Caco-2 (cell line): Measurements from ENCODE around the gene ASB13. TPM values are rescaled to one million over a fixed set of nuclear protein-coding genes. Genes with fewer than 3 reads are reported as not detected.

Experiments
- BruUV-seq: library from RNA; stranded (reverse); fragments of 400-500 nt; replicated peaks from 2 replicates; lab custom pipeline; 2021; lab: Mats Ljungman, UMichigan
- CTCF ChIA-PET: fragments of 300-600 bp; sonication (Branson Sonifier 250); formaldehyde crosslinking; loops from one replicate; lab custom pipeline; 2022; ENCODE audit warnings: antibody characterized with exemption; lab: Charles Lee
- POLR2A ChIA-PET: fragments of 300-600 bp; sonication (Branson Sonifier 250); formaldehyde crosslinking; loops from one replicate; lab custom pipeline; 2022; ENCODE audit warnings: antibody characterized with exemption; lab: Charles Lee
- DNase-seq, 2 experiments: peaks; one replicate each; pipeline versions ENCODE4 v3.0.0 to v3.0.0-alpha.2; 2020 to 2022
- H3K27me3 ChIP-seq: replicated peaks from 2 replicates; pipeline ENCODE4 v1.6.0; 2011; ENCODE audit warnings: low read length; ENCODE audit not compliant: control insufficient read depth, insufficient read depth
- H3K36me3 ChIP-seq: 2 replicates; pipeline ENCODE4 v1.5.1; 2011; ENCODE audit warnings: low read length; ENCODE audit not compliant: control insufficient read depth, insufficient read depth
- H3K4me1 ChIP-seq: fragments of 250-450 bp; sonication (Bioruptor Pico); 2 replicates; pipeline ENCODE4 v1.5.1; 2020; ENCODE audit warnings: mild to moderate bottlenecking
- H3K4me3 ChIP-seq: 2 replicates; pipeline ENCODE4 v1.5.1; 2011; ENCODE audit warnings: low read depth, mild to moderate bottlenecking, control low read depth, low read length
- H3K9me3 ChIP-seq: fragments of 250-450 bp; sonication (Bioruptor Pico); 2 replicates; pipeline ENCODE4 v1.5.1; 2020; ENCODE audit warnings: mild to moderate bottlenecking, moderate library complexity
- H3K27ac Mint-ChIP-seq: one replicate; pipeline ENCODE4 v1.8.0; 2022; ENCODE audit warnings: mixed read lengths; ENCODE audit not compliant: unreplicated experiment
- H3K27me3 Mint-ChIP-seq: one replicate; pipeline ENCODE4 v1.8.0; 2022; ENCODE audit warnings: mixed read lengths; ENCODE audit not compliant: insufficient read depth, unreplicated experiment
- H3K36me3 Mint-ChIP-seq: one replicate; pipeline ENCODE4 v1.8.0; 2022; ENCODE audit warnings: mild to moderate bottlenecking, mixed read lengths; ENCODE audit not compliant: insufficient read depth, unreplicated experiment
- H3K4me1 Mint-ChIP-seq: one replicate; pipeline ENCODE4 v1.8.0; 2022; ENCODE audit warnings: low read depth, mixed read lengths; ENCODE audit not compliant: unreplicated experiment
- H3K4me3 Mint-ChIP-seq: one replicate; pipeline ENCODE4 v1.8.0; 2022; ENCODE audit warnings: mild to moderate bottlenecking, moderate library complexity, mixed read lengths; ENCODE audit not compliant: unreplicated experiment
- H3K9me3 Mint-ChIP-seq: one replicate; pipeline ENCODE4 v1.8.0; 2022; ENCODE audit warnings: mixed read lengths; ENCODE audit not compliant: unreplicated experiment
- intact Hi-C: fragments of 100-400 bp; cut with micrococcal nuclease; formaldehyde crosslinking; loops from one replicate; pipeline ENCODE4 v1.10.0; 2022; ENCODE audit not compliant: unreplicated experiment
- total RNA-seq: library from RNA; stranded (reverse); gene quantifications from 2 replicates; pipeline ENCODE4 v1.2.3, GENCODE V29; 2022
- TF ChIP-seq, protein P1 (sequence below), 2 experiments: fragments of 200-600 bp in 1 of 2; IDR thresholded peaks; 1 replicate in 1 of 2; 2 replicates in 1 of 2; pipeline versions ENCODE4 v1.5.1 to v1.8.0; 2011 to 2022; ENCODE audit warnings: antibody characterized with exemption in 1 of 2, control low read depth in 1 of 2, inconsistent platforms in 1 of 2, low read depth in 1 of 2, low read length in 1 of 2, mild to moderate bottlenecking in 1 of 2, moderate library complexity in 1 of 2; ENCODE audit not compliant: insufficient read depth in 1 of 2, severe bottlenecking in 1 of 2, unreplicated experiment in 1 of 2

ASB13 gene
- total RNA-seq, 1 experiment from 2014 or later = 44.8 TPM

DNA sequence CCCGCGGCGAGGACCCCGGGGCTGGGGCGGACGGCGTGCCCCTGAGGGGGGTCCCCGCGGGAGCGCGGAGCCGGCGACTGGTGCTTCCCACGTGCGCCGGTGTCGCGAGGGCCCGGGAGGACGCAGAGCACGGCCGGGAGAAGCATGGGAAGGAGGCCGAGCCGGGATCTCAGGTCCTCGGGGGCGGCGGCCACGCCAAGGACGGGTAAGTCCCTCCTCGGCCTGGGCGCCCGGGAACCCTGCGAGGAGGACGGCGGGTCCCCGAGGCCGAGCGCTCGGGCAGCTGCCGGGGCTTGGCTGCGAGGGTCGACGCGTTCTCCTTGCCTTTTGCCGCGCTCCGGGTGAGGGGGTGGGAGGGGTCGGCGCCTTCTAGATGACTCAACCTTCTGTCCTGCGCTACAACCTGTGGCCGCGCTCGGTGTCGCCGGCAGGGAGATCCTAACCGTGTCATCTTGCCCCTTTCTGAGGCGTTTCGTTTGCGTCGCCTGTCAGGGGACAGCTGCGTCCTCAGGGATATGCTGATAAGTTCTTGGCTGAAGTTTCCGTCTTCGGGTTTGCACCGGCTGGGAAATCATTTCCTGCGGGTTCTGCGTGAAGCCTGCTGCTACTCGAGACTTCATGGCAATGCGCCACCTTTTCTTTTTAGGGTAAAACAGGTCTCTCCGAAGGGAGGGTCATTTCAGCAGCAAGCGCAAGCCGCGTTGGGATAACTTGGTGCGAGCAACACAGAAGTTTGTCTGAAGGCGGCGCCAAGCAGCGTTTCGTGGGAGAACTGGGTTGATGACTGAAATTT, 18.8 kb upstream of the ASB13 start:
- H3K4me1 ChIP-seq = peaks cover 12% of the 10 kb centered on the region
- H3K27me3 ChIP-seq = no peaks in the 10 kb centered on the region
- Mint-ChIP-seq H3K27ac (peak overlapping the region; percentile 96), H3K4me3 (peak overlapping the region; percentile 86), H3K36me3 (peaks cover 31% of the 10 kb centered on the region), H3K27me3 (no peaks in the 10 kb centered on the region), H3K9me3 (no peaks in the 10 kb centered on the region), H3K4me1 (peaks cover 12% of the 10 kb centered on the region)
- DNase-seq = peak; percentile 84 to 87
- intact Hi-C loops = loop anchor here (1.0 to 5.0 kb wide), 7 partner anchors 18 to 238 kb away; partner anchors contain the start of genes ASB13, FBH1 and GDI2
- TF ChIP-seq, protein P1, sequence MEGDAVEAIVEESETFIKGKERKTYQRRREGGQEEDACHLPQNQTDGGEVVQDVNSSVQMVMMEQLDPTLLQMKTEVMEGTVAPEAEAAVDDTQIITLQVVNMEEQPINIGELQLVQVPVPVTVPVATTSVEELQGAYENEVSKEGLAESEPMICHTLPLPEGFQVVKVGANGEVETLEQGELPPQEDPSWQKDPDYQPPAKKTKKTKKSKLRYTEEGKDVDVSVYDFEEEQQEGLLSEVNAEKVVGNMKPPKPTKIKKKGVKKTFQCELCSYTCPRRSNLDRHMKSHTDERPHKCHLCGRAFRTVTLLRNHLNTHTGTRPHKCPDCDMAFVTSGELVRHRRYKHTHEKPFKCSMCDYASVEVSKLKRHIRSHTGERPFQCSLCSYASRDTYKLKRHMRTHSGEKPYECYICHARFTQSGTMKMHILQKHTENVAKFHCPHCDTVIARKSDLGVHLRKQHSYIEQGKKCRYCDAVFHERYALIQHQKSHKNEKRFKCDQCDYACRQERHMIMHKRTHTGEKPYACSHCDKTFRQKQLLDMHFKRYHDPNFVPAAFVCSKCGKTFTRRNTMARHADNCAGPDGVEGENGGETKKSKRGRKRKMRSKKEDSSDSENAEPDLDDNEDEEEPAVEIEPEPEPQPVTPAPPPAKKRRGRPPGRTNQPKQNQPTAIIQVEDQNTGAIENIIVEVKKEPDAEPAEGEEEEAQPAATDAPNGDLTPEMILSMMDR (IDR thresholded peaks at IDR 0.05; ENCODE audit: insufficient read depth in 1 of 2, low read depth in 1 of 2, low read length in 1 of 2, severe bottlenecking in 1 of 2, unreplicated experiment in 1 of 2) = peak; percentile 39 to 72
- ChIA-PET POLR2A (interaction anchor here (0.5 to 1.3 kb wide), 8 partner anchors 8 to 1228 kb away, joined by 3 to 8 read pairs (median 4); partner anchors contain the start of genes FBH1 and GDI2), CTCF (interaction anchor here (0.6 to 2.3 kb wide), 3 partner anchors 30 to 55 kb away, joined by 4 to 10 read pairs (median 7); no protein-coding TSS in a partner anchor)
- no peaks in the 10 kb centered on the region for H3K9me3 ChIP-seq
- no peaks in the 10 kb centered on the region; the same call in 1 of the 2 replicates for H3K36me3 ChIP-seq
- no TSS peak for BruUV-seq
- peak overlapping the region; percentile 97 for H3K4me3 ChIP-seq

- peak; percentile 100 for DNase-seq
- H3K36me3 ChIP-seq = no peaks in the 10 kb centered on the region; the same call in 1 of the 2 replicates
- Mint-ChIP-seq H3K4me1 (peaks cover 12% of the 10 kb centered on the region), H3K9me3 (no peaks in the 10 kb centered on the region), H3K27me3 (no peaks in the 10 kb centered on the region), H3K4me3 (peak within 1 kb of the TSS; percentile 86), H3K27ac (peak within 1 kb of the TSS; percentile 96), H3K36me3 (peaks cover 31% of the 10 kb centered on the region)
- peak within 1 kb of the TSS; percentile 97 for H3K4me3 ChIP-seq
- TF ChIP-seq, protein P1 (IDR thresholded peaks at IDR 0.05; ENCODE audit: insufficient read depth in 1 of 2, low read depth in 1 of 2, low read length in 1 of 2, severe bottlenecking in 1 of 2, unreplicated experiment in 1 of 2) = no peak
- H3K4me1 ChIP-seq = peaks cover 12% of the 10 kb centered on the region
- ChIA-PET CTCF (interaction anchor here (0.6 to 2.3 kb wide), 4 partner anchors 31 to 89 kb away, joined by 4 to 10 read pairs (median 6); no protein-coding TSS in a partner anchor), POLR2A (interaction anchor here (0.6 to 1.3 kb wide), 7 partner anchors 9 to 238 kb away, joined by 3 to 8 read pairs (median 5); partner anchors contain the start of genes FBH1 and GDI2)
- intact Hi-C loops = loop anchor here (1.0 to 5.0 kb wide), 6 partner anchors 18 to 238 kb away; partner anchors contain the start of genes ASB13, FBH1 and GDI2
- H3K9me3 ChIP-seq = no peaks in the 10 kb centered on the region
- no peaks in the 10 kb centered on the region for H3K27me3 ChIP-seq
- BruUV-seq = no TSS peak
These were observed 18.0 kb upstream of the ASB13 start, which contains the start of gene TASOR2 for GRCh38 chr10:5684318-5684970. Gene TASOR2 (plus strand): TSS chr10:5684838. CDS start chr10:5720643, 35,805 bp downstream.

- DNase-seq = no peak
- Histone ChIP-seq H3K9me3 (no peaks in the 10 kb centered on the region), H3K4me3 (no peak overlapping the region), H3K27me3 (no peaks in the 10 kb centered on the region), H3K36me3 (no peaks in the 10 kb centered on the region), H3K4me1 (peaks cover 12% of the 10 kb centered on the region)
- CTCF ChIA-PET = interaction anchor here (2.3 kb wide), 1 partner anchor 53 kb away, joined by 7 read pairs; no protein-coding TSS in a partner anchor
- H3K4me1 Mint-ChIP-seq = peaks cover 12% of the 10 kb centered on the region
- BruUV-seq = no TSS peak
- no peak overlapping the region for H3K4me3 Mint-ChIP-seq
- H3K27me3 Mint-ChIP-seq = no peaks in the 10 kb centered on the region
- H3K36me3 Mint-ChIP-seq = peaks cover 19% of the 10 kb centered on the region
- TF ChIP-seq, protein P1 (IDR thresholded peaks at IDR 0.05; ENCODE audit: insufficient read depth in 1 of 2, low read depth in 1 of 2, low read length in 1 of 2, severe bottlenecking in 1 of 2, unreplicated experiment in 1 of 2) = no peak
- intact Hi-C loops = loop anchor here (5.0 kb wide), 1 partner anchor 189 kb away; no protein-coding TSS in a partner anchor
- H3K9me3 Mint-ChIP-seq = no peaks in the 10 kb centered on the region
- POLR2A ChIA-PET = no interaction called here
- H3K27ac Mint-ChIP-seq = no peak overlapping the region
These were observed 16.7 kb upstream of the ASB13 start for GRCh38 chr10:5683065-5683464.
